Endodermal cell (in vitro differentiated cells): ENCODE results near the gene SREK1. TPM values are rescaled to one million over a fixed set of nuclear protein-coding genes. Genes with fewer than 3 reads are reported as not detected.

Experiments
- DNase-seq: peaks from one replicate; pipeline ENCODE4 v3.0.0-alpha.2; 2017
- H3K27ac ChIP-seq: 2 replicates; pipeline ENCODE4 v1.5.1; 2013; ENCODE audit warnings: mild to moderate bottlenecking, low read depth, low read length, moderate library complexity
- H3K27me3 ChIP-seq: 2 replicates; pipeline ENCODE4 v1.6.1; 2013; ENCODE audit warnings: mild to moderate bottlenecking, low read length, moderate library complexity; ENCODE audit not compliant: insufficient read depth, control insufficient read depth, poor library complexity, severe bottlenecking
- H3K36me3 ChIP-seq: 2 replicates; pipeline ENCODE4 v1.7.0; 2013; ENCODE audit warnings: mild to moderate bottlenecking, low read length, moderate library complexity; ENCODE audit not compliant: control insufficient read depth, insufficient read depth
- H3K4me1 ChIP-seq: one replicate; pipeline ENCODE4 v1.7.0; 2013; ENCODE audit warnings: low read length; ENCODE audit not compliant: control insufficient read depth, insufficient read depth
- H3K4me3 ChIP-seq: 2 replicates; pipeline ENCODE4 v1.5.1; 2013; ENCODE audit warnings: mild to moderate bottlenecking, low read length, moderate library complexity
- H3K9ac ChIP-seq: 2 replicates; pipeline ENCODE4 v1.6.1; 2013; ENCODE audit warnings: mild to moderate bottlenecking, low read length, moderate library complexity; ENCODE audit not compliant: poor library complexity, severe bottlenecking; ENCODE audit errors: extremely low read depth
- H3K9me3 ChIP-seq: 2 replicates; pipeline ENCODE4 v1.6.1; 2013; ENCODE audit warnings: mild to moderate bottlenecking, low read length, moderate library complexity; ENCODE audit not compliant: control insufficient read depth
- H3K27ac Mint-ChIP-seq: 2 replicates; pipeline ENCODE4 v1.8.0; 2020; ENCODE audit warnings: mixed read lengths
- H3K27me3 Mint-ChIP-seq: 2 replicates; pipeline ENCODE4 v1.8.0; 2021; ENCODE audit warnings: mild to moderate bottlenecking, mixed read lengths; ENCODE audit not compliant: insufficient read depth
- H3K36me3 Mint-ChIP-seq: 2 replicates; pipeline ENCODE4 v1.8.0; 2020; ENCODE audit warnings: low read depth, mixed read lengths
- H3K4me1 Mint-ChIP-seq: 2 replicates; pipeline ENCODE4 v1.8.0; 2020; ENCODE audit warnings: mixed read lengths
- H3K4me3 Mint-ChIP-seq: 2 replicates; pipeline ENCODE4 v1.8.0; 2020; ENCODE audit warnings: mild to moderate bottlenecking, moderate library complexity, mixed read lengths
- H3K9me3 Mint-ChIP-seq: 2 replicates; pipeline ENCODE4 v1.8.0; 2020; ENCODE audit warnings: mild to moderate bottlenecking, mixed read lengths
- CTCF ChIP-seq: fragments of 200-600 bp; sonication (generic); conservative IDR thresholded peaks from 2 replicates; pipeline ENCODE4 v1.5.0; 2021; ENCODE audit warnings: antibody characterized with exemption, mild to moderate bottlenecking
- WGBS, 2 experiments: methylation state at CpG; one replicate each; pipeline versions ENCODE4 v1.1.5 to v1.1.7; 2013; ENCODE audit warnings: missing lambda C conversion rate in 2 of 2, mixed read lengths in 1 of 2; ENCODE audit not compliant: insufficient coverage in 1 of 2, insufficient read length in 1 of 2; 5-methylcytosine and 5-hydroxymethylcytosine counted together
- total RNA-seq, 2 donors: library from RNA; stranded (reverse); fragmentation: NEBNext Ultra II Directional in 1 of 2; extraction: Animal tissue kit (Norgen Biotek cat#: 25700) in 1 of 2; gene quantifications; 2 replicates in 1 of 2; 3 replicates in 1 of 2; pipeline ENCODE4 v1.2.1, GENCODE V29; 2021

Gene SREK1
- total RNA-seq, 2 donors from 2014 or later, result 58.8 to 67.1 TPM

- Histone ChIP-seq H3K4me3 (no peak overlapping the region), H3K4me1 (peaks cover 6% of the 10 kb centered on the region), H3K27me3 (no peaks in the 10 kb centered on the region), H3K27ac (no peak overlapping the region), H3K36me3 (peaks cover 9% of the 10 kb centered on the region), H3K9me3 (no peaks in the 10 kb centered on the region), H3K9ac (no peak overlapping the region)
- no peak for DNase-seq
- H3K4me3 Mint-ChIP-seq, result no peak overlapping the region
- H3K36me3 Mint-ChIP-seq, result peaks cover 20% of the 10 kb centered on the region
- peaks cover 21% of the 10 kb centered on the region for H3K4me1 Mint-ChIP-seq
- H3K27ac Mint-ChIP-seq, result no peak overlapping the region
- no peaks in the 10 kb centered on the region for H3K27me3 Mint-ChIP-seq
- TF ChIP-seq CTCF, result no peak
- 95 to 96% methylated on average over 3 of the region's 3 CpGs for WGBS, 2 experiments
- H3K9me3 Mint-ChIP-seq, result no peaks in the 10 kb centered on the region
Observed at GRCh38 chr5:66149950-66150349, 5.8 kb downstream of the SREK1 start.

- H3K27ac ChIP-seq, result no peak overlapping the region
- H3K4me3 ChIP-seq, result no peak overlapping the region
- H3K4me3 Mint-ChIP-seq, result no peak overlapping the region
- H3K4me1 ChIP-seq, result peaks cover 5% of the 10 kb centered on the region
- no peaks in the 10 kb centered on the region for H3K27me3 ChIP-seq
- H3K36me3 ChIP-seq, result peaks cover 20% of the 10 kb centered on the region
- H3K9me3 ChIP-seq, result no peaks in the 10 kb centered on the region
- TF ChIP-seq CTCF, result no peak
- H3K27ac Mint-ChIP-seq, result no peak overlapping the region
- H3K9ac ChIP-seq, result no peak overlapping the region
- H3K4me1 Mint-ChIP-seq, result peaks cover 17% of the 10 kb centered on the region
- H3K36me3 Mint-ChIP-seq, result peaks cover 20% of the 10 kb centered on the region
- H3K27me3 Mint-ChIP-seq, result no peaks in the 10 kb centered on the region
- no peaks in the 10 kb centered on the region for H3K9me3 Mint-ChIP-seq
- DNase-seq, result no peak
- 90 to 100% methylated on average over 1 to 2 of the region's 2 CpGs for WGBS, 2 experiments
Observed at GRCh38 chr5:66151030-66151429, 6.9 kb downstream of the SREK1 start.

GRCh38 chr5:66151491-66151890 is 7.4 kb downstream of the SREK1 start:
- no peaks in the 10 kb centered on the region for H3K27me3 Mint-ChIP-seq
- Histone ChIP-seq H3K27ac (no peak overlapping the region), H3K4me3 (no peak overlapping the region), H3K4me1 (peaks cover under 1% of the 10 kb centered on the region), H3K27me3 (no peaks in the 10 kb centered on the region), H3K36me3 (peaks cover 24% of the 10 kb centered on the region), H3K9ac (no peak overlapping the region), H3K9me3 (no peaks in the 10 kb centered on the region)
- 100% methylated on average over 1 of the region's 1 CpG; no CpG with 5 or more reads in 1 of the 2 experiments for WGBS, 2 experiments
- no peak overlapping the region for H3K27ac Mint-ChIP-seq
- H3K4me1 Mint-ChIP-seq, result peaks cover 14% of the 10 kb centered on the region
- TF ChIP-seq CTCF, result no peak
- H3K9me3 Mint-ChIP-seq, result no peaks in the 10 kb centered on the region
- no peak overlapping the region for H3K4me3 Mint-ChIP-seq
- peaks cover 22% of the 10 kb centered on the region for H3K36me3 Mint-ChIP-seq
- DNase-seq, result no peak
